BJ (cell line): ENCODE data around the gene ANKRD2. TPM values are rescaled to one million over a fixed set of nuclear protein-coding genes. Genes with fewer than 3 reads are reported as not detected.
A peak's percentile ranks its signal among the peaks of the same experiment; 100 is the strongest.

Experiments used
- CTCF ChIA-PET: fragments of 350-600 bp; formaldehyde crosslinking; extraction: SDS; loops from one replicate; lab custom pipeline; 2021; ENCODE audit warnings: antibody characterized with exemption, inconsistent platforms; lab: Yijun Ruan, JAX
- POLR2A ChIA-PET: fragments of 300-600 bp; sonication (Branson Sonifier 250); formaldehyde crosslinking; extraction: SDS; loops from one replicate; lab custom pipeline; 2021; ENCODE audit warnings: antibody characterized with exemption; lab: Charles Lee
- DNase-seq: peaks from one replicate; pipeline ENCODE4 v3.0.0-alpha.2; 2011; ENCODE audit warnings: low read depth
- H3K27me3 ChIP-seq: 2 replicates; pipeline ENCODE4 v1.6.0; 2011; ENCODE audit warnings: low read length; ENCODE audit not compliant: control insufficient read depth, insufficient read depth
- H3K36me3 ChIP-seq: 2 replicates; pipeline ENCODE4 v1.5.1; 2011; ENCODE audit warnings: low read length; ENCODE audit not compliant: control insufficient read depth, insufficient read depth
- H3K4me3 ChIP-seq: 2 replicates; pipeline ENCODE4 v1.5.1; 2011; ENCODE audit warnings: low read depth, mild to moderate bottlenecking, control low read depth, low read length
- CTCF ChIP-seq: IDR thresholded peaks from 2 replicates; pipeline ENCODE4 v1.5.1; 2011; ENCODE audit warnings: low read depth, mild to moderate bottlenecking, control low read depth, inconsistent platforms, low read length, moderate library complexity; ENCODE audit not compliant: insufficient read depth
- polyA plus RNA-seq: library from polyadenylated mRNA; depleted of rRNA; stranded (reverse); fragments of >200 nt; gene quantifications from 2 replicates; pipeline ENCODE4 v1.2.3, GENCODE V29; 2011

ANKRD2 gene
- polyA plus RNA-seq, 1 experiment, result 0.37 TPM

GRCh38 chr10:97607095-97607636, 34.6 kb downstream of the ANKRD2 start:
- DNase-seq, result no peak
- no peak for TF ChIP-seq CTCF
- ChIA-PET POLR2A (no interaction called here), CTCF (interaction anchor here (0.6 to 12.6 kb wide), 5 partner anchors 19 to 125 kb away, joined by 3 to 179 read pairs (median 5); partner anchors contain the start of gene ANKRD2)
- Histone ChIP-seq H3K27me3 (no peaks in the 10 kb centered on the region), H3K36me3 (no peaks in the 10 kb centered on the region), H3K4me3 (no peak overlapping the region)

- no peak for TF ChIP-seq CTCF
- Histone ChIP-seq H3K27me3 (no peaks in the 10 kb centered on the region), H3K4me3 (no peak overlapping the region), H3K36me3 (no peaks in the 10 kb centered on the region)
- ChIA-PET POLR2A (no interaction called here), CTCF (interaction anchor here (1.0 to 12.6 kb wide), 3 partner anchors 19 to 55 kb away, joined by 3 to 179 read pairs (median 5); partner anchors contain the start of genes ANKRD2 and C10orf62)
- DNase-seq, result no peak
These were observed 36.5 kb downstream of the ANKRD2 start for GRCh38 chr10:97608991-97609561.

GRCh38 chr10:97611473-97611872, 38.9 kb downstream of the ANKRD2 start:
- no peak for TF ChIP-seq CTCF
- ChIA-PET CTCF (interaction anchor here (0.8 to 12.6 kb wide), 7 partner anchors 11 to 207 kb away, joined by 3 to 179 read pairs (median 3); partner anchors contain the start of gene ANKRD2), POLR2A (no interaction called here)
- peaks cover 3% of the 10 kb centered on the region for H3K36me3 ChIP-seq
- H3K4me3 ChIP-seq, result no peak overlapping the region
- H3K27me3 ChIP-seq, result no peaks in the 10 kb centered on the region
- DNase-seq, result no peak

GRCh38 chr10:97612386-97612785, 39.8 kb downstream of the ANKRD2 start:
- Histone ChIP-seq H3K36me3 (peaks cover 3% of the 10 kb centered on the region), H3K4me3 (no peak overlapping the region), H3K27me3 (no peaks in the 10 kb centered on the region)
- ChIA-PET CTCF (interaction anchor here (0.7 to 12.6 kb wide), 19 partner anchors 11 to 208 kb away, joined by 3 to 179 read pairs (median 4); partner anchors contain the start of genes ANKRD2, HOGA1 and PI4K2A), POLR2A (no interaction called here)
- TF ChIP-seq CTCF, result peak; percentile 36
- DNase-seq, result no peak

GRCh38 chr10:97618285-97618684, 45.7 kb downstream of the ANKRD2 start:
- CTCF ChIA-PET, result interaction anchor here (12.6 kb wide), 1 partner anchor 46 kb away, joined by 179 read pairs; the partner anchor contains the start of gene ANKRD2
- DNase-seq, result no peak

More at GRCh38 chr10:97618285-97618684, 45.7 kb downstream of the ANKRD2 start:
- POLR2A ChIA-PET, result no interaction called here
- no peak overlapping the region for H3K4me3 ChIP-seq
- no peaks in the 10 kb centered on the region for H3K27me3 ChIP-seq
- no peak for TF ChIP-seq CTCF
- H3K36me3 ChIP-seq, result peaks cover 3% of the 10 kb centered on the region
